K562 (cell line): ENCODE data around the gene MPIG6B. TPM values are rescaled to one million over a fixed set of nuclear protein-coding genes. Genes with fewer than 3 reads are reported as not detected.

Experiments
- FIP1L1 ChIP-seq: fragments of 200-400 bp; formaldehyde crosslinking; IDR thresholded peaks from 2 replicates; pipeline ENCODE4 v1.6.1; 2018; ENCODE audit warnings: mild to moderate bottlenecking, low read depth, low read length; ENCODE audit not compliant: poor library complexity, severe bottlenecking
- FOXJ2 ChIP-seq: fragments of 200-800 bp; sonication (Bioruptor generic); IDR thresholded peaks from 2 replicates; pipeline ENCODE4 v1.6.1; 2016; ENCODE audit warnings: missing genetic modification characterization, missing compliant biosample characterization
- HDAC1 ChIP-seq, 2 experiments: fragments of 450-650 bp; IDR thresholded peaks; 2 replicates each; pipeline ENCODE4 v1.6.1; 2016 to 2017; ENCODE audit warnings: inconsistent platforms in 1 of 2, mild to moderate bottlenecking in 1 of 2, moderate library complexity in 1 of 2
- NCOA1 ChIP-seq: fragments of 450-650 bp; IDR thresholded peaks from 2 replicates; pipeline ENCODE4 v1.6.1; 2016; ENCODE audit warnings: low read depth
- NCOA6 ChIP-seq: fragments of 450-650 bp; IDR thresholded peaks from 2 replicates; pipeline ENCODE4 v1.6.1; 2017; ENCODE audit warnings: mild to moderate bottlenecking
- NONO ChIP-seq, 2 experiments: fragments of 200-400 bp in 1 of 2; fragments of 450-650 bp in 1 of 2; formaldehyde crosslinking in 1 of 2; IDR thresholded peaks; 2 replicates each; pipeline ENCODE4 v1.6.1; 2017; ENCODE audit warnings: low read depth in 2 of 2, mild to moderate bottlenecking in 2 of 2, moderate library complexity in 2 of 2, low read length in 1 of 2
- ZNF253 ChIP-seq: fragments of 250-450 bp; sonication (Bioruptor Pico); conservative IDR thresholded peaks from 2 replicates; pipeline ENCODE4 v1.6.1; 2021; ENCODE audit warnings: mild to moderate bottlenecking
- polyA plus RNA-seq, 8 experiments: library from polyadenylated mRNA; depleted of rRNA in 4 of 8; stranded (reverse) in 5 of 8; unstranded in 3 of 8; fragments of >200 nt; fragmentation: Nextera tagmentation in 2 of 8; fragmentation: Illumina TruSeq in 1 of 8; extraction: Ambion mirVana in 2 of 8; extraction: Trizol in 1 of 8; gene quantifications; 2 replicates each; pipeline versions ENCODE4 v1.2.1 to v1.2.3, GENCODE V29; 2011 to 2014; ENCODE audit warnings: inconsistent platforms in 1 of 8, missing spikeins in 1 of 8
- total RNA-seq, 7 experiments: library from RNA; depleted of rRNA in 6 of 7; stranded (reverse); fragments of >200 nt in 6 of 7; fragmentation: Illumina TruSeq in 2 of 7; extraction: Trizol in 2 of 7; gene quantifications; 2 replicates each; pipeline versions ENCODE4 v1.2.1 to v1.2.3, GENCODE V29; 2011 to 2021; ENCODE audit warnings: low replicate concordance in 1 of 7
- TF ChIP-seq, protein P1 (sequence below), 2 experiments: fragments of 450-650 bp in 1 of 2; sonication (generic) in 1 of 2; formaldehyde crosslinking in 1 of 2; IDR thresholded peaks; 2 replicates each; pipeline versions ENCODE4 v1.7.1 to v1.9.0; 2016 to 2022; ENCODE audit warnings: inconsistent platforms in 1 of 2, mild to moderate bottlenecking in 1 of 2, missing genetic modification reagents in 1 of 2
- TF ChIP-seq, protein P2 (sequence below): fragments of 200-400 bp; formaldehyde crosslinking; IDR thresholded peaks from 2 replicates; pipeline ENCODE4 v1.6.1; 2017; ENCODE audit warnings: mild to moderate bottlenecking, low read depth, low read length, moderate library complexity
- TF ChIP-seq, protein P3 (sequence below): fragments of 450-650 bp; IDR thresholded peaks from one replicate; pipeline ENCODE4 v1.6.1; 2018; ENCODE audit warnings: mild to moderate bottlenecking, moderate library complexity; ENCODE audit not compliant: partially characterized antibody
- TF ChIP-seq, protein P4 (sequence below): fragments of 250-450 bp; sonication (Bioruptor Pico); IDR thresholded peaks from 2 replicates; pipeline ENCODE4 v1.4.0; 2020; ENCODE audit warnings: mild to moderate bottlenecking, moderate library complexity

Gene MPIG6B
- total and polyA plus RNA-seq, 9 of the 15 experiments (the other 6 are each of a cell fraction or from before 2014, with no cell fraction given), result 0.11 to 1.2 (median 0.28) TPM; not detected in 1

DNA sequence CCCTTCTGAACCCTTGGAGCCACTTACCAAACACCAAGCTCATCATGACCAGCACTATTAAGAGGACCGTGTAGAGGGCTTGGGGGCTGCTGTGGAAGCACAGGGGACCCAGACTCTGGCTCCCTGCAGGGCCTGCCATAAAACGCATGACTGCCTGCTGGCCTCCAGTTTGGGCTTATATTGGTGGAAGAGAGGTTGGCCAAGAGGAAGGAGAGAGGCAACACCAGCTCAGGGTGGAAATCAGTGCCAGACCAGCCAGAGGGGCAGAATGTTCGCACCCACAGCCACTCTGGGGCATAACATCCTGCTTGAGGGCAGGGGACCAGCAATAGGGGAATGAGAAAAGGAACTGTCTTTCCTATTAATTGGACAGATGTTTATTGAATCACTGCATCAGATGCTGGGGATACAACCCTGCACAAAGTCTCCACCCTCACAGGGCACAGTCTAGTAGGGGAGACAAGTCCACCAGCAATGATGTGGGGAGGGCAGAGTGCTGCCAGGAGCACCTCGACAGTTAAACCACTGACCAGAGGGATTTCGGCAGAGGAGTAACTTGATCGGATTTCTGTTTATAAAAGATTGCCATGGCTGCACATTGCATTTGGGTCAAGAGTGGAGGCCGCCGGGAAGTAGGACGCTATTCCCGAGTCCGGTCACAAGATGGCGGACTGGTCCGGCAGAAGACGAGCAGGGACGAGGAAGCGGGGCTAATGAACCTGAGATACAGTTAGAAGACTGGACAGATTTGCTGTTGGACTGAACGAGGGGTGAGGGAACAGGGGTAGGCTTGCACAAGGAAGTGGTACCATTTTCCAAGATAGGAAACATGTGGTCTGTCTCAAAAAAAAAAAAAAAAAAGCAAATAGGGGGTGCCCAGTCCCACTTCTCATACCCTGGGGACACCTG, 42.7 kb upstream of the MPIG6B start, which contains the start of gene LY6G5C (continued):
- TF ChIP-seq, protein P1, sequence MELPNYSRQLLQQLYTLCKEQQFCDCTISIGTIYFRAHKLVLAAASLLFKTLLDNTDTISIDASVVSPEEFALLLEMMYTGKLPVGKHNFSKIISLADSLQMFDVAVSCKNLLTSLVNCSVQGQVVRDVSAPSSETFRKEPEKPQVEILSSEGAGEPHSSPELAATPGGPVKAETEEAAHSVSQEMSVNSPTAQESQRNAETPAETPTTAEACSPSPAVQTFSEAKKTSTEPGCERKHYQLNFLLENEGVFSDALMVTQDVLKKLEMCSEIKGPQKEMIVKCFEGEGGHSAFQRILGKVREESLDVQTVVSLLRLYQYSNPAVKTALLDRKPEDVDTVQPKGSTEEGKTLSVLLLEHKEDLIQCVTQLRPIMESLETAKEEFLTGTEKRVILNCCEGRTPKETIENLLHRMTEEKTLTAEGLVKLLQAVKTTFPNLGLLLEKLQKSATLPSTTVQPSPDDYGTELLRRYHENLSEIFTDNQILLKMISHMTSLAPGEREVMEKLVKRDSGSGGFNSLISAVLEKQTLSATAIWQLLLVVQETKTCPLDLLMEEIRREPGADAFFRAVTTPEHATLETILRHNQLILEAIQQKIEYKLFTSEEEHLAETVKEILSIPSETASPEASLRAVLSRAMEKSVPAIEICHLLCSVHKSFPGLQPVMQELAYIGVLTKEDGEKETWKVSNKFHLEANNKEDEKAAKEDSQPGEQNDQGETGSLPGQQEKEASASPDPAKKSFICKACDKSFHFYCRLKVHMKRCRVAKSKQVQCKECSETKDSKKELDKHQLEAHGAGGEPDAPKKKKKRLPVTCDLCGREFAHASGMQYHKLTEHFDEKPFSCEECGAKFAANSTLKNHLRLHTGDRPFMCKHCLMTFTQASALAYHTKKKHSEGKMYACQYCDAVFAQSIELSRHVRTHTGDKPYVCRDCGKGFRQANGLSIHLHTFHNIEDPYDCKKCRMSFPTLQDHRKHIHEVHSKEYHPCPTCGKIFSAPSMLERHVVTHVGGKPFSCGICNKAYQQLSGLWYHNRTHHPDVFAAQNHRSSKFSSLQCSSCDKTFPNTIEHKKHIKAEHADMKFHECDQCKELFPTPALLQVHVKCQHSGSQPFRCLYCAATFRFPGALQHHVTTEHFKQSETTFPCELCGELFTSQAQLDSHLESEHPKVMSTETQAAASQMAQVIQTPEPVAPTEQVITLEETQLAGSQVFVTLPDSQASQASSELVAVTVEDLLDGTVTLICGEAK (IDR thresholded peaks at IDR 0.05), result no peak
- TF ChIP-seq, protein P1 (CRISPR knock-in tag; IDR thresholded peaks at IDR 0.05), result no peak
- no peak for TF ChIP-seq ZNF253
- no peak for TF ChIP-seq NCOA1
- TF ChIP-seq, protein P2, sequence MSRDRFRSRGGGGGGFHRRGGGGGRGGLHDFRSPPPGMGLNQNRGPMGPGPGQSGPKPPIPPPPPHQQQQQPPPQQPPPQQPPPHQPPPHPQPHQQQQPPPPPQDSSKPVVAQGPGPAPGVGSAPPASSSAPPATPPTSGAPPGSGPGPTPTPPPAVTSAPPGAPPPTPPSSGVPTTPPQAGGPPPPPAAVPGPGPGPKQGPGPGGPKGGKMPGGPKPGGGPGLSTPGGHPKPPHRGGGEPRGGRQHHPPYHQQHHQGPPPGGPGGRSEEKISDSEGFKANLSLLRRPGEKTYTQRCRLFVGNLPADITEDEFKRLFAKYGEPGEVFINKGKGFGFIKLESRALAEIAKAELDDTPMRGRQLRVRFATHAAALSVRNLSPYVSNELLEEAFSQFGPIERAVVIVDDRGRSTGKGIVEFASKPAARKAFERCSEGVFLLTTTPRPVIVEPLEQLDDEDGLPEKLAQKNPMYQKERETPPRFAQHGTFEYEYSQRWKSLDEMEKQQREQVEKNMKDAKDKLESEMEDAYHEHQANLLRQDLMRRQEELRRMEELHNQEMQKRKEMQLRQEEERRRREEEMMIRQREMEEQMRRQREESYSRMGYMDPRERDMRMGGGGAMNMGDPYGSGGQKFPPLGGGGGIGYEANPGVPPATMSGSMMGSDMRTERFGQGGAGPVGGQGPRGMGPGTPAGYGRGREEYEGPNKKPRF, result no peak
- TF ChIP-seq NONO (IDR thresholded peaks at IDR 0.05; ENCODE audit: low read depth in 2 of 2, low read length in 1 of 2), result 0 out of 4 replicates have a peak, but pooled peaks of 1 of the 2 experiments have one; percentile 11
- TF ChIP-seq NCOA6, result no peak
- TF ChIP-seq FOXJ2 (tag), result 0 out of 2 replicates have a peak, but pooled peaks have one; percentile 26
- no peak; a peak in 1 of 4 replicates for TF ChIP-seq HDAC1 (IDR thresholded peaks at IDR 0.05)
- TF ChIP-seq, protein P3, sequence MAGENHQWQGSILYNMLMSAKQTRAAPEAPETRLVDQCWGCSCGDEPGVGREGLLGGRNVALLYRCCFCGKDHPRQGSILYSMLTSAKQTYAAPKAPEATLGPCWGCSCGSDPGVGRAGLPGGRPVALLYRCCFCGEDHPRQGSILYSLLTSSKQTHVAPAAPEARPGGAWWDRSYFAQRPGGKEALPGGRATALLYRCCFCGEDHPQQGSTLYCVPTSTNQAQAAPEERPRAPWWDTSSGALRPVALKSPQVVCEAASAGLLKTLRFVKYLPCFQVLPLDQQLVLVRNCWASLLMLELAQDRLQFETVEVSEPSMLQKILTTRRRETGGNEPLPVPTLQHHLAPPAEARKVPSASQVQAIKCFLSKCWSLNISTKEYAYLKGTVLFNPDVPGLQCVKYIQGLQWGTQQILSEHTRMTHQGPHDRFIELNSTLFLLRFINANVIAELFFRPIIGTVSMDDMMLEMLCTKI, result no peak
- no peak for TF ChIP-seq FIP1L1
- TF ChIP-seq, protein P4, sequence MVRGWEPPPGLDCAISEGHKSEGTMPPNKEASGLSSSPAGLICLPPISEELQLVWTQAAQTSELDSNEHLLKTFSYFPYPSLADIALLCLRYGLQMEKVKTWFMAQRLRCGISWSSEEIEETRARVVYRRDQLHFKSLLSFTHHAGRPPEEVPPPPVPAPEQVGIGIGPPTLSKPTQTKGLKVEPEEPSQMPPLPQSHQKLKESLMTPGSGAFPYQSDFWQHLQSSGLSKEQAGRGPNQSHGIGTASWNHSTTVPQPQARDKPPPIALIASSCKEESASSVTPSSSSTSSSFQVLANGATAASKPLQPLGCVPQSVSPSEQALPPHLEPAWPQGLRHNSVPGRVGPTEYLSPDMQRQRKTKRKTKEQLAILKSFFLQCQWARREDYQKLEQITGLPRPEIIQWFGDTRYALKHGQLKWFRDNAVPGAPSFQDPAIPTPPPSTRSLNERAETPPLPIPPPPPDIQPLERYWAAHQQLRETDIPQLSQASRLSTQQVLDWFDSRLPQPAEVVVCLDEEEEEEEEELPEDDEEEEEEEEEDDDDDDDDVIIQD (CRISPR knock-in tag), result no peak
